IPS-15b (cell line): Measurements from ENCODE around the gene SAMD5.

ENCODE experiments used
- H3K27me3 ChIP-seq: one replicate; pipeline ENCODE4 v1.6.1; 2013; ENCODE audit warnings: low read length; ENCODE audit not compliant: control insufficient read depth, insufficient read depth
- H3K36me3 ChIP-seq: one replicate; pipeline ENCODE4 v1.6.1; 2013; ENCODE audit warnings: low read length; ENCODE audit not compliant: control insufficient read depth, insufficient read depth
- H3K4me1 ChIP-seq: one replicate; pipeline ENCODE4 v1.6.1; 2013; ENCODE audit warnings: mild to moderate bottlenecking, low read length; ENCODE audit not compliant: control insufficient read depth, insufficient read depth
- H3K4me3 ChIP-seq: one replicate; pipeline ENCODE4 v1.5.1; 2013; ENCODE audit warnings: low read depth, low read length
- H3K9ac ChIP-seq: one replicate; pipeline ENCODE4 v1.6.1; 2013; ENCODE audit warnings: low read depth, mild to moderate bottlenecking, low read length
- H3K9me3 ChIP-seq: one replicate; pipeline ENCODE4 v1.6.1; 2013; ENCODE audit warnings: mild to moderate bottlenecking, low read length; ENCODE audit not compliant: control insufficient read depth, insufficient read depth

The SAMD5 gene

GRCh38 chr6:147551976-147552375 lies 43.5 kb downstream of the SAMD5 start:
- Histone ChIP-seq H3K27me3 (no peaks in the 10 kb centered on the region), H3K4me3 (no peak overlapping the region), H3K4me1 (no peaks in the 10 kb centered on the region), H3K36me3 (no peaks in the 10 kb centered on the region), H3K9me3 (no peaks in the 10 kb centered on the region), H3K9ac (no peak overlapping the region)

- H3K4me3 ChIP-seq: no peak overlapping the region
- H3K36me3 ChIP-seq: no peaks in the 10 kb centered on the region
- H3K4me1 ChIP-seq: no peaks in the 10 kb centered on the region
- no peaks in the 10 kb centered on the region for H3K9me3 ChIP-seq
- H3K27me3 ChIP-seq: no peaks in the 10 kb centered on the region
- H3K9ac ChIP-seq: no peak overlapping the region
These were observed 44.6 kb downstream of the SAMD5 start for GRCh38 chr6:147553099-147553498.

- H3K4me3 ChIP-seq: no peak overlapping the region
- no peak overlapping the region for H3K9ac ChIP-seq
- no peaks in the 10 kb centered on the region for H3K27me3 ChIP-seq
- no peaks in the 10 kb centered on the region for H3K36me3 ChIP-seq
- no peaks in the 10 kb centered on the region for H3K4me1 ChIP-seq
- H3K9me3 ChIP-seq: no peaks in the 10 kb centered on the region
These were observed 45.8 kb downstream of the SAMD5 start for GRCh38 chr6:147554281-147554680.

GRCh38 chr6:147559006-147559405 lies 50.5 kb downstream of the SAMD5 start:
- Histone ChIP-seq H3K4me1 (no peaks in the 10 kb centered on the region), H3K27me3 (no peaks in the 10 kb centered on the region), H3K4me3 (no peak overlapping the region), H3K9ac (no peak overlapping the region), H3K36me3 (no peaks in the 10 kb centered on the region), H3K9me3 (no peaks in the 10 kb centered on the region)

GRCh38 chr6:147560670-147561069 lies 52.2 kb downstream of the SAMD5 start:
- H3K4me3 ChIP-seq: no peak overlapping the region
- no peaks in the 10 kb centered on the region for H3K4me1 ChIP-seq
- H3K27me3 ChIP-seq: no peaks in the 10 kb centered on the region

GRCh38 chr6:147561726-147562125 lies 53.2 kb downstream of the SAMD5 start:
- Histone ChIP-seq H3K4me3 (no peak overlapping the region), H3K27me3 (no peaks in the 10 kb centered on the region), H3K36me3 (no peaks in the 10 kb centered on the region), H3K9ac (no peak overlapping the region), H3K4me1 (no peaks in the 10 kb centered on the region), H3K9me3 (no peaks in the 10 kb centered on the region)

More at GRCh38 chr6:147560670-147561069, 52.2 kb downstream of the SAMD5 start:
- Histone ChIP-seq H3K9ac (no peak overlapping the region), H3K36me3 (no peaks in the 10 kb centered on the region), H3K9me3 (no peaks in the 10 kb centered on the region)

GRCh38 chr6:147563472-147563871 lies 55.0 kb downstream of the SAMD5 start:
- H3K36me3 ChIP-seq: no peaks in the 10 kb centered on the region
- no peak overlapping the region for H3K9ac ChIP-seq
- no peaks in the 10 kb centered on the region for H3K4me1 ChIP-seq
- no peaks in the 10 kb centered on the region for H3K9me3 ChIP-seq
- H3K4me3 ChIP-seq: no peak overlapping the region
- no peaks in the 10 kb centered on the region for H3K27me3 ChIP-seq

GRCh38 chr6:147564556-147564955 lies 56.1 kb downstream of the SAMD5 start:
- H3K4me3 ChIP-seq: no peak overlapping the region
- H3K4me1 ChIP-seq: no peaks in the 10 kb centered on the region
- no peaks in the 10 kb centered on the region for H3K9me3 ChIP-seq
- no peaks in the 10 kb centered on the region for H3K36me3 ChIP-seq
- no peaks in the 10 kb centered on the region for H3K27me3 ChIP-seq
- no peak overlapping the region for H3K9ac ChIP-seq

- Histone ChIP-seq H3K4me1 (no peaks in the 10 kb centered on the region), H3K36me3 (no peaks in the 10 kb centered on the region), H3K9ac (no peak overlapping the region), H3K4me3 (no peak overlapping the region), H3K9me3 (no peaks in the 10 kb centered on the region), H3K27me3 (no peaks in the 10 kb centered on the region)
These were observed 57.9 kb downstream of the SAMD5 start for GRCh38 chr6:147566244-147566898.

GRCh38 chr6:147567141-147567805 lies 58.8 kb downstream of the SAMD5 start:
- Histone ChIP-seq H3K9ac (no peak overlapping the region), H3K4me1 (no peaks in the 10 kb centered on the region), H3K9me3 (no peaks in the 10 kb centered on the region), H3K27me3 (no peaks in the 10 kb centered on the region), H3K36me3 (no peaks in the 10 kb centered on the region), H3K4me3 (no peak overlapping the region)

- no peaks in the 10 kb centered on the region for H3K27me3 ChIP-seq
- no peak overlapping the region for H3K9ac ChIP-seq
- no peaks in the 10 kb centered on the region for H3K36me3 ChIP-seq
- H3K4me1 ChIP-seq: no peaks in the 10 kb centered on the region
- H3K4me3 ChIP-seq: no peak overlapping the region
- no peaks in the 10 kb centered on the region for H3K9me3 ChIP-seq
These were observed 61.3 kb downstream of the SAMD5 start for GRCh38 chr6:147569788-147570187.

- no peaks in the 10 kb centered on the region for H3K27me3 ChIP-seq
- H3K4me3 ChIP-seq: no peak overlapping the region
- no peaks in the 10 kb centered on the region for H3K4me1 ChIP-seq
- no peaks in the 10 kb centered on the region for H3K9me3 ChIP-seq
- no peak overlapping the region for H3K9ac ChIP-seq
- no peaks in the 10 kb centered on the region for H3K36me3 ChIP-seq
These were observed 62.2 kb downstream of the SAMD5 start for GRCh38 chr6:147570681-147571080.
